Neural cell (in vitro differentiated cells): ENCODE measurements around the gene SF3B3. TPM values are rescaled to one million over a fixed set of nuclear protein-coding genes. Genes with fewer than 3 reads are reported as not detected.

ENCODE experiments used
- H2AFZ ChIP-seq: fragments of 200-600, 300-800 bp; sonication (generic), shearing (Covaris generic); 2 replicates; pipeline ENCODE4 v1.6.0; 2014; ENCODE audit warnings: low read depth, mild to moderate bottlenecking, antibody characterized with exemption, low read length, moderate library complexity
- H3F3A ChIP-seq: fragments of 200-600 bp; shearing (Covaris generic); 2 replicates; pipeline ENCODE4 v1.6.1; 2016; ENCODE audit warnings: mild to moderate bottlenecking, moderate library complexity, mixed read lengths, antibody characterized with exemption, low read length; ENCODE audit not compliant: insufficient read depth, poor library complexity, severe bottlenecking
- H3K27ac ChIP-seq: fragments of 200-600, 300-800 bp; sonication (generic), shearing (Covaris generic); 2 replicates; pipeline ENCODE4 v1.5.1; 2014; ENCODE audit warnings: mild to moderate bottlenecking, low read length, moderate library complexity
- H3K27me3 ChIP-seq: fragments of 300-800, 200-600 bp; sonication (generic), shearing (Covaris generic); 2 replicates; pipeline ENCODE4 v1.6.0; 2014; ENCODE audit warnings: mild to moderate bottlenecking, low read depth, low read length, moderate library complexity; ENCODE audit not compliant: insufficient read depth
- H3K36me3 ChIP-seq: fragments of 300-800, 200-600 bp; sonication (generic), shearing (Covaris generic); 2 replicates; pipeline ENCODE4 v1.5.1; 2014; ENCODE audit warnings: mild to moderate bottlenecking, antibody characterized with exemption, low read length, moderate library complexity; ENCODE audit not compliant: insufficient read depth
- H3K4me2 ChIP-seq: fragments of 300-800, 200-600 bp; sonication (generic), shearing (Covaris generic); 2 replicates; pipeline ENCODE4 v1.6.0; 2014; ENCODE audit warnings: mild to moderate bottlenecking, low read length
- H3K4me3 ChIP-seq: fragments of 300-800, 200-600 bp; sonication (generic), shearing (Covaris generic); 2 replicates; pipeline ENCODE4 v1.5.1; 2014; ENCODE audit warnings: mild to moderate bottlenecking, low read length, moderate library complexity
- H3K79me2 ChIP-seq: fragments of 200-600 bp; shearing (Covaris generic); replicated peaks from 2 replicates; pipeline ENCODE4 v1.6.0; 2014; ENCODE audit warnings: mild to moderate bottlenecking, low read length, moderate library complexity; ENCODE audit not compliant: insufficient read depth
- H3K9ac ChIP-seq: fragments of 300-800, 200-600 bp; sonication (generic), shearing (Covaris generic); 2 replicates; pipeline ENCODE4 v1.6.1; 2016; ENCODE audit warnings: mild to moderate bottlenecking, low read length, mixed read lengths
- H3K9me2 ChIP-seq: fragments of 200-600 bp; shearing (Covaris generic); 2 replicates; pipeline ENCODE4 v1.6.1; 2016; ENCODE audit warnings: mild to moderate bottlenecking, low read length, mixed read lengths; ENCODE audit not compliant: insufficient read depth
- H3K9me3 ChIP-seq: fragments of 200-600, 300-800 bp; sonication (generic), shearing (Covaris generic); 2 replicates; pipeline ENCODE4 v1.6.1; 2016; ENCODE audit warnings: mild to moderate bottlenecking, mixed run types, low read length, moderate library complexity, mixed read lengths
- H4K20me1 ChIP-seq: fragments of 200-600 bp; shearing (Covaris generic); 2 replicates; pipeline ENCODE4 v1.6.1; 2016; ENCODE audit warnings: mild to moderate bottlenecking, mixed run types; ENCODE audit not compliant: insufficient read depth
- CTCF ChIP-seq: fragments of 450-650 bp; IDR thresholded peaks from 2 replicates; pipeline ENCODE4 v1.5.1; 2014; ENCODE audit warnings: antibody characterized with exemption, mild to moderate bottlenecking, moderate library complexity; ENCODE audit not compliant: poor library complexity, severe bottlenecking
- EP300 ChIP-seq: fragments of 450-650 bp; conservative IDR thresholded peaks from 2 replicates; pipeline ENCODE4 v1.6.1; 2014; ENCODE audit warnings: antibody characterized with exemption, mild to moderate bottlenecking, moderate library complexity; ENCODE audit not compliant: poor library complexity, severe bottlenecking
- EZH2 ChIP-seq: fragments of 200-600, 300-800 bp; shearing (Covaris generic), sonication (generic); IDR thresholded peaks from 2 replicates; pipeline ENCODE4 v1.6.1; 2014; ENCODE audit warnings: antibody characterized with exemption, low read length, borderline replicate concordance, mild to moderate bottlenecking; ENCODE audit not compliant: insufficient read depth, poor library complexity, severe bottlenecking
- MXI1 ChIP-seq: fragments of 450-650 bp; conservative IDR thresholded peaks from 2 replicates; pipeline ENCODE4 v1.6.1; 2014; ENCODE audit warnings: antibody characterized with exemption, mild to moderate bottlenecking; ENCODE audit not compliant: poor library complexity, severe bottlenecking
- POLR2AphosphoS5 ChIP-seq: IDR thresholded peaks from 2 replicates; pipeline ENCODE4 v1.6.1; 2012
- RAD21 ChIP-seq: fragments of 450-650 bp; conservative IDR thresholded peaks from 2 replicates; pipeline ENCODE4 v1.6.1; 2014; ENCODE audit warnings: antibody characterized with exemption, mild to moderate bottlenecking, moderate library complexity
- REST ChIP-seq: IDR thresholded peaks from 2 replicates; pipeline ENCODE4 v1.6.1; 2012; ENCODE audit warnings: borderline replicate concordance
- SMC3 ChIP-seq: fragments of 450-650 bp; conservative IDR thresholded peaks from 2 replicates; pipeline ENCODE4 v1.6.1; 2014; ENCODE audit warnings: antibody characterized with exemption, mild to moderate bottlenecking, moderate library complexity; ENCODE audit not compliant: poor library complexity
- TAF1 ChIP-seq: IDR thresholded peaks from 2 replicates; pipeline ENCODE4 v1.6.1; 2012; ENCODE audit warnings: low read depth
- polyA plus RNA-seq: library from polyadenylated mRNA; depleted of rRNA; stranded (reverse); fragments of >200 nt; gene quantifications from 2 replicates; pipeline ENCODE4 v1.2.3, GENCODE V29; 2014

SF3B3 gene
- polyA plus RNA-seq, 1 donor from 2014 or later: 90.0 TPM

DNA sequence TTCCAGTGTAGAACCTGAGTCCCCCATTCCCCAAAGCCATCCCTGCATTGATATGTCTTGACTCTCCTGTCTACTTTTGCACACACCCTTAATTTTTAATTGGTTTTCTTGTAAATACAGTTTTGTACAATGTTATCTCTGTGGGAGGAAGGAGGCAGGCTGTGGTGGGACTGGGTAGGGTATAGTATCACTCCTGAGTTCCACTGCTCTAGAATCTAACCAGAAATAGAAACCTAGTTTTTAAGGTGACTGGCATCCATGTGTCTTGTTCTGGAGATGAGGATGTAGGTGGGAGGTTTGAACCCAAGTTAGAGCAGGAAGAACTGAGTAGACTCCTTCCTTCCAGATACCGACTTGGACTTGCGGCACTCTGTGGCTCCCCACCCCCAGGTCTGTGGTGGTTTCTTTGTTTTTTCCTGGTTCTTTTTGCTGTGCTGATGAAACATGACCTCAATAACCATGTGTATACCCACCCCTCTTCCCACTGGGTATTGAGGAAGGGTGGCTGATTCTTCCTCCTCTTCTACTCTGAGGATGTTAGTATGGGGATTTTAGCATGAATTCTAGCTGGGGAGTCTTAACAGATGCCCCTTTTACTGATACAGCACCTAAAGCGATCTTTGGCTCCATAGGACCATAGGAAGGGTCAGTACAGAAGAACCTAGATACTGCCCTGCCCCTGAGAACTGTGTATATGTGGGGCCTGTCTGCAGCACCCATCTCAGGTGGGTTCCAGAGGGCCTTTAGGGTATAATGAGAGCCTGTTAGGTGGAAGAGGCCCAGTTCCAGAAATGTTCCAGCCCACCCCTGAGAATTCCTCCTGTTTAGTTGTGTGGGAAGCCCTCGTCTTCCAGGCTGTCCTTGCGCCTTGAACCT, 48.7 kb downstream of the SF3B3 start:
- Histone ChIP-seq H3K9ac (no peak overlapping the region), H2AFZ (no peak overlapping the region), H3K9me2 (no peaks in the 10 kb centered on the region), H3K4me3 (no peak overlapping the region), H3K79me2 (no peaks in the 10 kb centered on the region), H3K27me3 (no peaks in the 10 kb centered on the region), H3K4me2 (no peak overlapping the region), H3K9me3 (no peaks in the 10 kb centered on the region), H3F3A (no peaks in the 10 kb centered on the region), H3K36me3 (no peaks in the 10 kb centered on the region), H4K20me1 (no peaks in the 10 kb centered on the region), H3K27ac (no peak overlapping the region)
- TF ChIP-seq POLR2AphosphoS5: no peak
- no peak for TF ChIP-seq EP300
- TF ChIP-seq CTCF: no peak
- TF ChIP-seq REST: no peak
- no peak for TF ChIP-seq MXI1
- TF ChIP-seq SMC3: no peak
- no peak for TF ChIP-seq EZH2
- no peak for TF ChIP-seq RAD21
- no peak for TF ChIP-seq TAF1

- H3K9ac ChIP-seq: no peak overlapping the region
- H3K4me3 ChIP-seq: no peak overlapping the region
- H3K9me2 ChIP-seq: no peaks in the 10 kb centered on the region
- TF ChIP-seq TAF1: no peak
- TF ChIP-seq EP300: no peak
- no peak for TF ChIP-seq EZH2
- no peak for TF ChIP-seq SMC3
- no peak for TF ChIP-seq REST
- no peak for TF ChIP-seq CTCF
- no peaks in the 10 kb centered on the region for H3F3A ChIP-seq
- H2AFZ ChIP-seq: no peak overlapping the region
- H3K27ac ChIP-seq: no peak overlapping the region
- no peaks in the 10 kb centered on the region for H3K36me3 ChIP-seq
- no peak overlapping the region for H3K4me2 ChIP-seq
- no peaks in the 10 kb centered on the region for H3K27me3 ChIP-seq
- no peaks in the 10 kb centered on the region for H3K9me3 ChIP-seq
- no peaks in the 10 kb centered on the region for H4K20me1 ChIP-seq
- H3K79me2 ChIP-seq: no peaks in the 10 kb centered on the region
These were observed 49.3 kb downstream of the SF3B3 start for GRCh38 chr16:70572926-70573270.
